ENCODE data around the gene CREB1. TPM values are rescaled to one million over a fixed set of nuclear protein-coding genes. Genes with fewer than 3 reads are reported as not detected.

Gene CREB1
- total and polyA plus RNA-seq, 9 of the 15 experiments (the other 6 are each of a cell fraction or from before 2014, with no cell fraction given) = 8.9 to 51.3 (median 19.5) TPM

- TF ChIP-seq NCOA4 (IDR thresholded peaks at IDR 0.05; ENCODE audit: partially characterized antibody) = no peak
- TF ChIP-seq SPI1 (IDR thresholded peaks at IDR 0.05; ENCODE audit: borderline replicate concordance, low read depth, low read length) = no peak
- TF ChIP-seq CTCFL (IDR thresholded peaks at IDR 0.05; ENCODE audit: borderline replicate concordance, insufficient read depth, low read depth, low read length, poor library complexity, severe bottlenecking) = no peak
- no peak for TF ChIP-seq LEF1 (IDR thresholded peaks at IDR 0.05)
- no peak for TF ChIP-seq PCBP1 (IDR thresholded peaks at IDR 0.05; ENCODE audit: low read depth, low read length, poor library complexity, severe bottlenecking)
- TF ChIP-seq NR1H2 (CRISPR knock-in tag; IDR thresholded peaks at IDR 0.05) = no peak
- no peak for TF ChIP-seq ELK1 (CRISPR knock-in tag; IDR thresholded peaks at IDR 0.05)
- TF ChIP-seq PPARD (CRISPR knock-in tag; IDR thresholded peaks at IDR 0.05) = no peak
- TF ChIP-seq TRIM24 (IDR thresholded peaks at IDR 0.05) = no peak
- no peak for TF ChIP-seq ZNF589 (CRISPR knock-in tag; IDR thresholded peaks at IDR 0.05; ENCODE audit: low read depth)
- TF ChIP-seq ZFPM2 (CRISPR knock-in tag; IDR thresholded peaks at IDR 0.05) = no peak
- peak; percentile 71 for TF ChIP-seq C11orf30 (IDR thresholded peaks at IDR 0.05; ENCODE audit: low read depth)
- TF ChIP-seq ZNF232 (CRISPR knock-in tag; IDR thresholded peaks at IDR 0.05) = no peak
- 0 out of 2 replicates have a peak, but pooled peaks have one; percentile 6 for TF ChIP-seq ETV1 (tag; conservative IDR thresholded peaks at IDR 0.05; ENCODE audit: low read depth)
- TF ChIP-seq SAP30 (IDR thresholded peaks at IDR 0.05; ENCODE audit: borderline replicate concordance, insufficient read depth, low read depth, low read length, poor library complexity, severe bottlenecking) = no peak
- no peak for TF ChIP-seq POLR2B (IDR thresholded peaks at IDR 0.05; ENCODE audit: low read depth, partially characterized antibody)
- TF ChIP-seq ARID4B (CRISPR knock-in tag; IDR thresholded peaks at IDR 0.05) = no peak
- TF ChIP-seq TOE1 (IDR thresholded peaks at IDR 0.05; ENCODE audit: borderline replicate concordance) = no peak
- TF ChIP-seq TOE1 (CRISPR knock-in tag; IDR thresholded peaks at IDR 0.05; ENCODE audit: borderline replicate concordance, low read depth) = no peak
- TF ChIP-seq BCL6 (CRISPR knock-in tag; IDR thresholded peaks at IDR 0.05) = no peak
- no peak for TF ChIP-seq ARHGAP35 (IDR thresholded peaks at IDR 0.05; ENCODE audit: partially characterized antibody)
- TF ChIP-seq HMGN3 (IDR thresholded peaks at IDR 0.05; ENCODE audit: borderline replicate concordance, extremely low read depth, insufficient read length, low read depth, low read length) = no peak
These were observed 4.7 kb downstream of the CREB1 start (continued) for GRCh38 chr2:207534417-207534816.

Measured in K562 (cell line).